OCI-M2 (cell line): ENCODE results near the gene GPR37L1.

Experiments used
- DNase-seq: peaks from one replicate; lab custom pipeline; 2025; ENCODE audit not compliant: unreplicated experiment; lab: John Stamatoyannopoulos, UW

Gene GPR37L1

GRCh38 chr1:202154148-202154765 is 31.5 kb downstream of the GPR37L1 start:
- no peak for DNase-seq

GRCh38 chr1:202154766-202155477 is 32.2 kb downstream of the GPR37L1 start:
- no peak for DNase-seq

DNA sequence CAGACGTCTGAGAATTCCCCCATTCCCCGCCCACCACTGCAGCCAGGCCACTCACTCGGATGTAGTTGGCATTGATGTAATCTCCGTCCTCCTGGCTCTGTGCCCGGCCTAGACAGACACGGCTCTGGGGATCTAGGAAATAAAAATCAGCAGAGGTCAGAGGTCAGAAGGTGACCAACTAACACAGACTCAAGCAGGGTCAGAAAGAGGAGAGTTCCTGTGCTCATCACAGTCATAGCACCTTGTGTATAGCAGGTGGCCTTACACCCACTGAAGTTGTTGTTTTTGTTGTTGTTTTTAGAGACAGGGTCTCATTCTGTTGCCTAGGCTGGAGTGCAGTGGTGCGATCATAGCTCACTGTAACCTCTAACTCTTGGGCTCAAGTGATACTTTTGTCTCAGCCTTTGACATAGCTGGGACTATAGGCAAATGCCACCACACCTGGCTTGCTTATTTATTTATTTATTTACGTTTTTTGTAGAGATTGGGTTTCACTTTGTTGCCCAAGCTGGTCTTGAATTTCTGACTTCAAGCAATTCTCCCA is 32.8 kb downstream of the GPR37L1 start:
- no peak for DNase-seq

DNA sequence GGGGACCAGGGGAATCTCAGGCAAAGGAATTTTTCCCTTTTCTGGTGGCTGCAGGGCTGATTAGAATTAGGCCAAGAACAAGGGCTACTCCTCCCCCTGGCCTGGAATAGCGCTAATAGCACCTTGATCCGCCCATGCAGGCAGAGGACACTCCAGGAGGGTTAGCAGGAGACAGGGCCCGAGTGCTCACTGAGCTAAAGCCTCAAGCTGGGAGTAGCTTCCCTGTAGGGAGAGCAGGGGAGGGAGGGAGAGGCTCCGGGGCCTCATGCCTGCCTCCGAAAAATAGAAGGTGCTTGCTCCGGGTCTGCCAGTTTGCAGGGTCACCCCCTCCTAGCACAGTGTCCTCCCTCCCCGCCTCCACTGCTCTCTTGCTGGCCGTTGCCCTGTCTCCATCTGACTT is 33.9 kb downstream of the GPR37L1 start:
- no peak for DNase-seq

DNA sequence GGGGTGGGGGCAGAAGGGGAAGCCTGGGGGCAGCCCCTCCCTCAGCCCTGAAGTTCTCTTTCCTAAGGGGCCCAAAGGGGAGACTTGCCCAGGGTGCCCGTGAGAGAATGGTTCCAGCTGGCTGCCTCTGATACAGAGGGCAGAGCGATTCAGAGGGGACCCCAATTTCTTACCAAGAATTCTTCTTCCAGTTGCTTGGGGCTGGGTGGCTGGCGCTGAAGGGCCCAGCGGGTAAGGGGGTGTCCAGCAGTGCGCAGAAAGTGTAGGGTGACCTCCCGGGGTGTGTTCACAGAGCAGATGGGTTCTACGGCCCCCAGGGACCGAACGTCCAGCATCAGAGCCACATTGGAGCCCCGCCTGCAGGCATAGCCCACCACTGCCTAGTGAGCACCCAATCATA is 35.2 kb downstream of the GPR37L1 start:
- no peak for DNase-seq

DNA sequence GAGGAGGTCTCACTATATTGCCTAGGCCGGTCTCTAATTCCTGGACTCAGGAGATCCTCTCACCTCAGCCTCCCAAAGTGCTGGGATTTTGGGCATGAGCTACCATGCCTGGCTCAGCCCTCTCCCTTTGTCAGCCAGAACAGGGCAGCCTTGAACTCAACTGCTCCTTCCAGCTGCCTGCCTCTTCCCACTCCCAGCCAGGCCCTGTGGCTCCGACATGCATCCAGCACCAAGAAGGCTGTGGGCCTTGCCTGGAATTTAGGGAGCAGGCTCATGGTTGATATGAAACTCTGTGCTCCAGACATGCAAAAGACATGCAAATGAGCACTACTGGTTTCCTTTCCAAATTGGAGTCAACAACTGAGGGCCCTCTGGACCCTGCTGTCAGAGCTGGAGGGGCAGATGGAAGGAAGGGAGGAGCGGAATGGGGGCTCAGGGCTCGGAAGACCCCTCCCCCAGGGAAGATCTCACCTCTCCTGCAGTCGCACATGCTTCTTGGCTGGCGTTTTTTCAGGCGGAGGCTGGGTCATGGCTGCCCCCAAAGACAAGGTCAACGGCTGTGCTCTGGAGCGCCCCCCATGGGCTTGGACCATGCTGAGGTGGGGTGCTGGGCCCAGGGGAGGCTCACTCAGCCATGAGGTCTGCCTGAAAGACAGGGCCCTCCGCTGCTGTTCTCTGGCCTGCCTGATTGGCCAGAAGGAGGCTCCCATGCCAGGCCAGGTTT is 36.3 kb downstream of the GPR37L1 start:
- DNase-seq: no peak

GRCh38 chr1:202159534-202160371 is 37.0 kb downstream of the GPR37L1 start:
- DNase-seq: no peak

DNA sequence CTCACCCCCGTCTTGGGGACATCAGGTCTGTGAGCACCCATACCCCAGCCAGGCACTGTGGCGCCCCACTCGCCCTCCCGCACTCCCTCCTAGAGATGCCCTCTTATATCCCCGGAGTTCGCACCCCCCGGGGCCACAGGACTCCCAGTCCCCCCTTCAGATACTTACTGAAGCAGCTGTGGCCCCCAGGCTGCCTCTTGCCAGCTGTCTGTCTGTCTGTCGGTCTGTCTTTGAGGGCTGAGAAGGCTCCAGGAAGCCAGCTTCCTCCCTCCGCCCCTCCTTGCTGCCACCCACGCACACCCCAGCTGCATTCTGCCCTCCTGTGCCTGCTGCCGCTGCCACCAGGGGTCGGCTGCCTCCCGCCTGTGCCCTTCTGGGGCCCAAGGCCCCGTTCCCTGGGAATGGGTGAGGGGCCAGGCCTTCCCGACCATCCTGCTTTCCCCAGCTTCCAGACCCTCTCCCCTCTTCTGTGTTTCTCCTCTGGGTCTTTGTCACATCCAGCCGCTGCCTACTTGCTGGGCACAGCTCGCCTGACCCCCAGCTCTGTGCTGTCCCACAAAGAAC is 37.7 kb downstream of the GPR37L1 start, which contains the start of gene PTPN7:
PTPN7 (minus strand) TSS at position 226 of the 564 bp plus-strand sequence. CDS start 1,200 bp downstream, outside the sequence.
- DNase-seq: no peak

GRCh38 chr1:202161151-202162046 is 38.7 kb downstream of the GPR37L1 start:
- no peak for DNase-seq

DNA sequence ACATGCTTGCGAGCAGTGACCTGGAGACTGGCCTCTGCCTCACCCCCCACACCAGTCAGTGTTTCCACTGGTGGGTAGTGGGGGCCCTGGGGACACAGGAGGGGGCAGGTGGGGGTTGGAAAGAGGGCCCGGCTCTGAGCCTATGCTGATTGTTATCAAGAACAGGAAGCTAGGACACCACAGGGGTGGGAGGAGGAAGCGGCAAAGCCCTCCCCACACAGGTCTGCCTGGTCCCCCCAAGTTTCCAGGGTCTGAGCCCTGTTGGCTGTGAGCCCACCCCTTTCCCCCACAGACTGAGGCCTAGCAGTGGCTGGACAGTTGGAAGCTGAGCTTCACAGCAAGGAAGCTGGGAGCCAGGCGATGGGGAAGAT is 39.3 kb downstream of the GPR37L1 start:
- DNase-seq: no peak

DNA sequence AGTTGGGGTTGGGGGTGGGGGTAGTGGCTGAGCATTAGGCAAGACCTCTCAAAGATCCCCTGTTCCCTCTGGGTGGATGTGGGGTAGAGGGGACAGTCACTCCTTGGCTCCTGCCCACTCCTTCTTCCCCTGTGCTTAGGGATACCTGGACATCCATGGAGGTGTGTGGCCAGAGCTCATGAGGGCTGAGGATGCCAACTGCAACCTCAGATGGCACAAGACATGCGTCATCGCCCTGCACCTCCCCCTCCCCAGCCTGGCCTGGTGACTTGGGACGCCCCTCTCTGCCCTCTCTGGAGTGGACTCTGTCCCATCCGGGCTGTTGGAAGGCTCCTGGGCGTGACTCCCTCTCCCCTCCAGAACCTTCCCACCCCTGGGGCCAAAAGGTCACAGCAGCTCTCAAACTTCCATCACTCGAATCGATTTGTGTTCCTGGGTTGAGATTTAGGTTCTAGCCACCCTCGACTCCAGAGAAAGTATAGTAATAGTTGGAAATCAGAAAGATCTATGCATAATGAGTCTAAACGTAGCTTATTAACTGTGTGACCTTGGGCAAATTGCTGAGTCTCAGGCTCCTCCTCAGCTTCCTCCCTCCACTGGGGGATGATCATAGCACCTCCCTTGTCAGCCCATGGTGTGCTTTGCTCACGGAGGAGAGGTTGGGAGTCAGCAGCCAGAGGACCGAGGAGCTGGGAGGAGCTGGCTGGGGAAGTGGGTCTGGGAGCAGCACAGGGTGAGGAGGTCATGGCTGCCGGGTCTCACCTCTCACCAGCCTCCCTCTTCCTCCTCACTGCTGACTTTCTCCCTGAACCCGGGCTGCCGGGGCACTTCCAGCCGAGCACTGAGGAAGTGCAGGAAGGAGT is 39.9 kb downstream of the GPR37L1 start:
- DNase-seq: no peak

DNA sequence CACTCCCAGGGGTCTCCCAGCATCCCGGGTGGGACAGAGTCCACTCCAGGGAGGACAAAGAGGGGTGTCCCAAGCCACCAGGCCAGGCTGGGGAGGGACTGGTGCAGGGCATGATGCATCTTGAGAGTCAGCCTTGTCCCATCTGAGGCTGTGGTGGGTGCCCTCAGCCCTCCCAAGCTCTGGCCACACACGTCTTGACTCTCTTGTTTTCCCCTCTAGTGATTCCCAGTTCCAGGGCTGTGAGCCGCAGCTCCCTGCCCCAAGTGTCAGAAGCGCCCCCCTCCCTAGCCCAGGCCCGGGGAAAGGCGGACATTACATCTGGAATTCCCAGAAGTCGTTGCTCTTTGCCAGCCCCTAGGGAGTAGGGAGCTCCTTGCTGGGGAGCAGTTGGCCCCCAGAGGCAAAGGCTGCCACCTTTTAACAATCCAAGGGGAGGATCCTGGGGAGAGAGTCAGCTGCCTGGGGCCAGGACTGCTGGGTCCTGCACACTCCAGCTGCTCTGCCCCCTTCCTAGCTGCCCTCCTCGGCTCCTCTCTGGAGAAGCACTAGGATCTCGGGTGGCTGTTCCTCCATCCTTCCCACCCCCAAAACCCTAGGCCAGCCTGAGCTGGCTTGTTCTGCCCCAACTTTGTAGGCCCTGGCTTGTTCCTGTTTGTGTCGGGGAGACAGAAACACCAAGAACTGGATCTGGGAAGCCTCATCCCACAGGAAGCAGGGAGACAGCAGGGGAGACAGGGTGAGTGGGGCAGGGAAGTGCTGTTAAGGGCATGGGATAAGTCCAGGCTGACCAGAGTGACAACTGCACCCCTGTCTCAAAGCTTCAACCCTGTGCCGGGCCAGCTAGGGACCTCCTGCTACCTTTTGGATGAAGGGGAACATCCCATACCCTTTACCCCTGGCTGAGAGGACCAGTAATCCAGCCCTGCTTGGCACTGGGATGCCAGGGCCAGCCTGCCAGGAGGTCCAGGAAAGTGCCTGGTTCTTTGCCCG is 40.9 kb downstream of the GPR37L1 start:
- DNase-seq: no peak

- DNase-seq: no peak
Measured at GRCh38 chr1:202164271-202165037, 41.7 kb downstream of the GPR37L1 start.

- DNase-seq: no peak
Measured at GRCh38 chr1:202165267-202165941, 42.7 kb downstream of the GPR37L1 start.

DNA sequence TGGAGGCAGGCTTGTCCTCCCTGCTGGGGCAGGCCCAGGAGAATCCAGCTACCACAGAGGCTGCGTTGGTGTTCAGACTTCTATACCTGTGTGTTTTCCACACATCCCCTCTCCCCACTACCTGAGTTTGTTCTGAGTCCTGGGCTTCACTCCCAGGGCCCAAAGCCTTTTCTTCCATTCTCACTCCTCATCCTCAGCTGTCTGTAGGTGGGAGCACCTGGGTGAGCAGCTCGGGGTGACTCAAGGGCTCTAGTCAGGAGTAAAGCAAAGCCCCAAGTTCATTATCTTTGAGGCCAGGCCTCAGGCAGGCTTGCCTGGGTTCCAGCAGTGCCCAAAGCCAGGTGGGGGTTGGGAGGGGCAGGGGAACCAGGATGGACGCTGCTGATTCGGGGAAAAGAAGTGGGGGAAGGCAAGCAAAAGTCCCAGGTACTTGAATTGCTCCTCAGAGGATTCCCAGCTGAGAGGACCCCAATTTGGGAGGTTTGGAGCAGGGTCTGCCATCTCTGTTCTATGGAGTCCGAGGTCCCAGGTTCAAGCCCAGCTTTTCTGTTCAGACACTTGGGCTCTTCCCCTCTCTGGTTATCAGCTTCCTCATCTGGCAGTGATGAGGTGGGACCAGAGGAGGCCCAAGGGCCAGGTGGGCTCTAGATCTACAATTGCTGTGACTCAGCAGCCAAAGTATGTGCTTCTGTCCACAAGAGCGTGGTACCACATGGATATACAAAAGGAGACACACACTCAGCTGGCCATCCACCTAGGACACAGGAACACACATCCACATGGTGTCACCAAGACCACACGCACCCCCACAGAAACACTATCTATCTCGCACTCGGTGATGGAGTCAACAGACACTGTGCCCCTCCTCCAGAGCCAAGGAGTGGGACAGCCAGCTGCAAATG is 43.5 kb downstream of the GPR37L1 start:
- no peak for DNase-seq
